ENCODE results near the gene SPPL3. TPM values are rescaled to one million over a fixed set of nuclear protein-coding genes. Genes with fewer than 3 reads are reported as not detected.

The SPPL3 gene
- total and polyA plus RNA-seq, 4 donors = 18.9 to 108 (median 67.8) TPM

- Histone ChIP-seq H3K27ac (ENCODE audit: low read depth, low read length) (no peak overlapping the region), H3K4me1 (ENCODE audit: control insufficient read depth, insufficient read depth, low read length) (no peaks in the 10 kb centered on the region), H3K4me3 (ENCODE audit: low read depth, low read length) (no peak overlapping the region), H3K27me3 (ENCODE audit: control insufficient read depth, insufficient read depth, low read length) (no peaks in the 10 kb centered on the region), H3K9me3 (ENCODE audit: control insufficient read depth, insufficient read depth, low read length) (no peaks in the 10 kb centered on the region), H3K36me3 (ENCODE audit: control insufficient read depth, insufficient read depth, low read length) (no peaks in the 10 kb centered on the region)
- DNase-seq (ENCODE audit: low read depth in 4 of 6, low spot score in 6 of 6) = no peak
- 80% methylated on average over 1 of the region's 5 CpGs for WGBS (ENCODE audit: insufficient coverage)
These were observed 35.8 kb upstream of the SPPL3 start for GRCh38 chr12:120940006-120940405.

GRCh38 chr12:120939523-120939922 is 35.4 kb upstream of the SPPL3 start:
- Histone ChIP-seq H3K27ac (ENCODE audit: low read depth, low read length) (no peak overlapping the region), H3K9me3 (ENCODE audit: control insufficient read depth, insufficient read depth, low read length) (no peaks in the 10 kb centered on the region)
- no peak for DNase-seq (ENCODE audit: low read depth in 4 of 6, low spot score in 6 of 6)

GRCh38 chr12:120938496-120938895 is 34.3 kb upstream of the SPPL3 start:
- H3K4me3 ChIP-seq (ENCODE audit: low read depth, low read length) = no peak overlapping the region
- DNase-seq (ENCODE audit: low read depth in 4 of 6, low spot score in 6 of 6) = no peak
- no peaks in the 10 kb centered on the region for H3K9me3 ChIP-seq (ENCODE audit: control insufficient read depth, insufficient read depth, low read length)
- H3K27me3 ChIP-seq (ENCODE audit: control insufficient read depth, insufficient read depth, low read length) = no peaks in the 10 kb centered on the region
- H3K36me3 ChIP-seq (ENCODE audit: control insufficient read depth, insufficient read depth, low read length) = no peaks in the 10 kb centered on the region
- H3K4me1 ChIP-seq (ENCODE audit: control insufficient read depth, insufficient read depth, low read length) = no peaks in the 10 kb centered on the region
- 86% methylated on average over 2 of the region's 3 CpGs for whole genome bisulfite sequencing (ENCODE audit: insufficient coverage)
- no peak overlapping the region for H3K27ac ChIP-seq (ENCODE audit: low read depth, low read length)

More at GRCh38 chr12:120939523-120939922, 35.4 kb upstream of the SPPL3 start:
- Histone ChIP-seq H3K36me3 (ENCODE audit: control insufficient read depth, insufficient read depth, low read length) (no peaks in the 10 kb centered on the region), H3K4me1 (ENCODE audit: control insufficient read depth, insufficient read depth, low read length) (no peaks in the 10 kb centered on the region), H3K27me3 (ENCODE audit: control insufficient read depth, insufficient read depth, low read length) (no peaks in the 10 kb centered on the region), H3K4me3 (ENCODE audit: low read depth, low read length) (no peak overlapping the region)
- WGBS (ENCODE audit: insufficient coverage) = no CpG with 5 or more reads among the region's 3 CpGs

GRCh38 chr12:120936197-120936596 is 32.0 kb upstream of the SPPL3 start:
- Histone ChIP-seq H3K4me1 (ENCODE audit: control insufficient read depth, insufficient read depth, low read length) (no peaks in the 10 kb centered on the region), H3K27ac (ENCODE audit: low read depth, low read length) (no peak overlapping the region), H3K4me3 (ENCODE audit: low read depth, low read length) (no peak overlapping the region), H3K9me3 (ENCODE audit: control insufficient read depth, insufficient read depth, low read length) (no peaks in the 10 kb centered on the region), H3K27me3 (ENCODE audit: control insufficient read depth, insufficient read depth, low read length) (no peaks in the 10 kb centered on the region), H3K36me3 (ENCODE audit: control insufficient read depth, insufficient read depth, low read length) (no peaks in the 10 kb centered on the region)
- no peak for DNase-seq (ENCODE audit: low read depth in 4 of 6, low spot score in 6 of 6)
- 76% methylated on average over 2 of the region's 2 CpGs for WGBS (ENCODE audit: insufficient coverage)

- Histone ChIP-seq H3K27ac (ENCODE audit: low read depth, low read length) (no peak overlapping the region), H3K4me1 (ENCODE audit: control insufficient read depth, insufficient read depth, low read length) (no peaks in the 10 kb centered on the region), H3K36me3 (ENCODE audit: control insufficient read depth, insufficient read depth, low read length) (no peaks in the 10 kb centered on the region), H3K4me3 (ENCODE audit: low read depth, low read length) (no peak overlapping the region), H3K9me3 (ENCODE audit: control insufficient read depth, insufficient read depth, low read length) (no peaks in the 10 kb centered on the region), H3K27me3 (ENCODE audit: control insufficient read depth, insufficient read depth, low read length) (no peaks in the 10 kb centered on the region)
- 67% methylated on average over 1 of the region's 6 CpGs for WGBS (ENCODE audit: insufficient coverage)
- DNase-seq (ENCODE audit: low read depth in 4 of 6, low spot score in 6 of 6) = no peak
These were observed 29.6 kb upstream of the SPPL3 start for GRCh38 chr12:120933786-120934185.

- H3K36me3 ChIP-seq (ENCODE audit: control insufficient read depth, insufficient read depth, low read length) = no peaks in the 10 kb centered on the region
- H3K9me3 ChIP-seq (ENCODE audit: control insufficient read depth, insufficient read depth, low read length) = no peaks in the 10 kb centered on the region
- no peaks in the 10 kb centered on the region for H3K27me3 ChIP-seq (ENCODE audit: control insufficient read depth, insufficient read depth, low read length)
- no peaks in the 10 kb centered on the region for H3K4me1 ChIP-seq (ENCODE audit: control insufficient read depth, insufficient read depth, low read length)
- DNase-seq (ENCODE audit: low read depth in 4 of 6, low spot score in 6 of 6) = no peak
- 80% methylated on average over 8 of the region's 9 CpGs for WGBS (ENCODE audit: insufficient coverage)
- H3K4me3 ChIP-seq (ENCODE audit: low read depth, low read length) = no peak overlapping the region
- H3K27ac ChIP-seq (ENCODE audit: low read depth, low read length) = no peak overlapping the region
These were observed 28.9 kb upstream of the SPPL3 start for GRCh38 chr12:120932956-120933526.

- 87% methylated on average over 7 of the region's 7 CpGs for WGBS (ENCODE audit: insufficient coverage)
- Histone ChIP-seq H3K27me3 (ENCODE audit: control insufficient read depth, insufficient read depth, low read length) (no peaks in the 10 kb centered on the region), H3K27ac (ENCODE audit: low read depth, low read length) (no peak overlapping the region), H3K36me3 (ENCODE audit: control insufficient read depth, insufficient read depth, low read length) (no peaks in the 10 kb centered on the region), H3K4me3 (ENCODE audit: low read depth, low read length) (no peak overlapping the region), H3K9me3 (ENCODE audit: control insufficient read depth, insufficient read depth, low read length) (no peaks in the 10 kb centered on the region), H3K4me1 (ENCODE audit: control insufficient read depth, insufficient read depth, low read length) (no peaks in the 10 kb centered on the region)
- no peak for DNase-seq (ENCODE audit: low read depth in 4 of 6, low spot score in 6 of 6)
These were observed 27.9 kb upstream of the SPPL3 start for GRCh38 chr12:120932058-120932457.

GRCh38 chr12:120930032-120930431 is 25.9 kb upstream of the SPPL3 start:
- WGBS (ENCODE audit: insufficient coverage) = 92% methylated on average over 4 of the region's 5 CpGs
- H3K27me3 ChIP-seq (ENCODE audit: control insufficient read depth, insufficient read depth, low read length) = no peaks in the 10 kb centered on the region
- no peaks in the 10 kb centered on the region for H3K9me3 ChIP-seq (ENCODE audit: control insufficient read depth, insufficient read depth, low read length)
- no peaks in the 10 kb centered on the region for H3K36me3 ChIP-seq (ENCODE audit: control insufficient read depth, insufficient read depth, low read length)
- H3K4me1 ChIP-seq (ENCODE audit: control insufficient read depth, insufficient read depth, low read length) = no peaks in the 10 kb centered on the region
- no peak overlapping the region for H3K4me3 ChIP-seq (ENCODE audit: low read depth, low read length)
- no peak overlapping the region for H3K27ac ChIP-seq (ENCODE audit: low read depth, low read length)
- no peak for DNase-seq (ENCODE audit: low read depth in 4 of 6, low spot score in 6 of 6)

GRCh38 chr12:120928864-120929652 is 24.9 kb upstream of the SPPL3 start:
- Histone ChIP-seq H3K4me1 (ENCODE audit: control insufficient read depth, insufficient read depth, low read length) (no peaks in the 10 kb centered on the region), H3K36me3 (ENCODE audit: control insufficient read depth, insufficient read depth, low read length) (no peaks in the 10 kb centered on the region), H3K27me3 (ENCODE audit: control insufficient read depth, insufficient read depth, low read length) (no peaks in the 10 kb centered on the region), H3K4me3 (ENCODE audit: low read depth, low read length) (no peak overlapping the region), H3K9me3 (ENCODE audit: control insufficient read depth, insufficient read depth, low read length) (no peaks in the 10 kb centered on the region), H3K27ac (ENCODE audit: low read depth, low read length) (no peak overlapping the region)
- WGBS (ENCODE audit: insufficient coverage) = 44% methylated on average over 6 of the region's 13 CpGs
- DNase-seq (ENCODE audit: low read depth in 4 of 6, low spot score in 6 of 6) = no peak
